ENCODE measurements around the gene BLMH.

BLMH gene

DNA sequence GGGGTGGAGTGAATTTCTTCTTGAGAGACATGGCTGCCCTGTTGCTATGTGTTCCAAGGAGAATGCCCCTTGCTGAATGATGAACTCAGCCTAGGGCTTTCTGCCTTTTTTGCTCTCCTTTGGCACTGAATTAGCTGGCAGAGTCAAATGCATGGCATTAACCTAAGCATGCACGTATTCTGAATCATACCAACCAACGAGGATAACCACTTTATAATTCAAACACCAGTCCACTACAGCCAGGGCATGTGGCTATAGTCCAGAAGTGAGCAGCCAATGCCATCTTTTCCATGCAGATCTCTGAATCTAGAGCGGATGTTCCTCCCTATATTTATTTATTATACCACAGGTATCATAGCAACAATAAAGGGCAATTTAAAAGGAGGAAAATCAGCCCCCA, 26.4 kb upstream of the BLMH start:
- no peaks in the 10 kb centered on the region for H3K9me3 Mint-ChIP-seq
- ATAC-seq (replicated peaks), result no peak
- H3K27ac Mint-ChIP-seq, result no peak overlapping the region
- no peak overlapping the region for H3K4me3 Mint-ChIP-seq
- no peaks in the 10 kb centered on the region for H3K36me3 Mint-ChIP-seq
- peaks cover 3% of the 10 kb centered on the region in 2 donors for H3K4me1 Mint-ChIP-seq
- DNase-seq, result no peak
- no peaks in the 10 kb centered on the region for H3K27me3 Mint-ChIP-seq

DNA sequence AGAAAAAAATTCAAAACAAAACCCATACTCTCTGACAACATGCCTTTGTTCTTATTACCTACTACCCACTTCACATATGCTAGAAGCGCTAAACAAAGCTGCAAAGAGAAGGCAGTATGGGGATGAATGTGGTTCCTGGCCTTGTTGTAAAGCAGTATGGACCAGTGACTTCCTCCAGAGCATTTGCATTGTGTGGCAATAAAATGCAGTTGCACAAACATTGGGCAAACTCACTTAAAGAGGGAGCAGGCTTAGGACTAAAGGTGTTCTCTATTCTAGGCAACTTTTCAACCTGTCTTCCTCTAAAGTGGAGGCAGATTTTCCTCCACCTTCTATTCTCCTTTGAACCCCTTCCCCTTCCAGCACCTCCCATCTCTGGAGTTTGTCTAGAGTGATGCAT, 25.0 kb upstream of the BLMH start:
- ATAC-seq (replicated peaks) (no peak), DNase-seq (no peak)
- H3K27ac Mint-ChIP-seq, result no peak overlapping the region
- no peaks in the 10 kb centered on the region for H3K36me3 Mint-ChIP-seq
- no peaks in the 10 kb centered on the region for H3K9me3 Mint-ChIP-seq
- H3K4me1 Mint-ChIP-seq, result no peaks in the 10 kb centered on the region
- no peak overlapping the region for H3K4me3 Mint-ChIP-seq
- no peaks in the 10 kb centered on the region for H3K27me3 Mint-ChIP-seq

DNA sequence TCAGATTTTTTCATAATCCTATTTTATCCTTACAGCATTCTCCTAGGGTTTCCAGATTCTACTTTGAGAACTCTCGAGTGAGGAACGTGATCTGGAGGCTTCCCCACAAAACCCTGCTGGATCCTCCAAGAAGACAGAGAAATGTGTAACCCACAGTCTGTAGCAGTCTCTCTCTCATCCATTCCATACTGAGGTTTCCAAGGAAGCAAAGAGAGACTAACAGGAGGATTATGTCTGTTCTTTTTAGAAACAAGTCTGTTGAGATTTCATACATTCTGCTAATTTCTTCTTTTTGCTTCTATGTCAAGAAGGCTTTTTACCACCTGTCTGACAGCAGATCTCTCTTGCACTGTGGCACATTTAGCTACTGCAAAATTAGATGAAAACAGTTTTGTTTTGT, 23.4 kb upstream of the BLMH start:
- Mint-ChIP-seq H3K27me3 (no peaks in the 10 kb centered on the region), H3K27ac (no peak overlapping the region), H3K4me1 (no peaks in the 10 kb centered on the region), H3K4me3 (no peak overlapping the region), H3K9me3 (no peaks in the 10 kb centered on the region), H3K36me3 (no peaks in the 10 kb centered on the region)
- DNase-seq (no peak), ATAC-seq (replicated peaks) (no peak)

GRCh38 chr17:30314474-30314873, 22.7 kb upstream of the BLMH start:
- ATAC-seq (replicated peaks) (no peak), DNase-seq (no peak)
- Mint-ChIP-seq H3K27ac (no peak overlapping the region), H3K27me3 (no peaks in the 10 kb centered on the region), H3K4me3 (no peak overlapping the region), H3K4me1 (no peaks in the 10 kb centered on the region), H3K36me3 (no peaks in the 10 kb centered on the region), H3K9me3 (no peaks in the 10 kb centered on the region)

DNA sequence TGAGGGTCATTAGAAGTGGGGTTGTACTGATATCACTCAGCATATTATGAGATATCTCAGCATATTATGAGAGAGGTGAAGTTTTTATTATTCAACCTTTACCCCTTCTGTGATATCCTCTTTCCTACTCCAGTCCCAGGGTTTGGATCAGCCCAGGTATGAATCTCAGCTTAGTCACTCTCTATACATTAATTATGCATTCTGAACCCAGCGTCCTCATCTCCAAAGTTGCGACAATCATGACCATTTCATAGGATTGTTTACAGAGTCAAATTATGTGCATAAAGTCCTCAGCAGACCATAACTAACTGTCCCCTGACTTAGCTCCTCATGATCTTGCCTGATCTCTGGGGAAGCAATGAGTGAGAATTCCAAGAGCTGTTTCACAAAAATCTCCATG, 20.5 kb upstream of the BLMH start:
- Mint-ChIP-seq H3K4me3 (no peak overlapping the region), H3K27ac (no peak overlapping the region), H3K36me3 (no peaks in the 10 kb centered on the region), H3K27me3 (no peaks in the 10 kb centered on the region), H3K9me3 (no peaks in the 10 kb centered on the region), H3K4me1 (no peaks in the 10 kb centered on the region)
- no peak for ATAC-seq (replicated peaks)
- DNase-seq, result no peak

DNA sequence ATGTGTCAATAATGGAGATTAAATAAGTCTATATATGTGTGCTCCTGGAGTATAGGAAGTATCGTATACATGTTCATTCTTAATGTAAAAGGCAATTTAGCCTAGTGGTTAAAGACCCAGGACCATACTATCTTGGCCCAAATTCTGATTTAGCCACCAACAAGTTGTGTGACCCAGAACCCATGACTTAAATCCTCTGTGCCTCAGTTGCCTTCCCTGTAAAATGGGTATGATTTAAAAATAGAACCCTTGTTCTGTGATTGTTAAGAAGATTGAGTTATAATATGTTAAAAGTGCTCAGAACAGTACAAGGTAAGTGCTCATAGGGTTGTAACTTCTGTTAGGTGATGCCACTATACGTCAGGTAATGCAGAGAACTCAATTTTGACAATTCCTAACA, 18.8 kb upstream of the BLMH start:
- Mint-ChIP-seq H3K4me3 (no peak overlapping the region), H3K27ac (no peak overlapping the region), H3K27me3 (peaks cover 0 to 3% of the 10 kb centered on the region in 2 donors), H3K36me3 (no peaks in the 10 kb centered on the region), H3K4me1 (no peaks in the 10 kb centered on the region), H3K9me3 (no peaks in the 10 kb centered on the region)
- ATAC-seq (replicated peaks) (no peak), DNase-seq (no peak)

GRCh38 chr17:30309591-30309990, 17.8 kb upstream of the BLMH start:
- Mint-ChIP-seq H3K4me1 (no peaks in the 10 kb centered on the region), H3K4me3 (no peak overlapping the region), H3K27ac (no peak overlapping the region), H3K36me3 (no peaks in the 10 kb centered on the region), H3K9me3 (no peaks in the 10 kb centered on the region), H3K27me3 (peaks cover 0 to 5% of the 10 kb centered on the region in 2 donors)
- no peak for DNase-seq
- ATAC-seq (replicated peaks), result no peak

DNA sequence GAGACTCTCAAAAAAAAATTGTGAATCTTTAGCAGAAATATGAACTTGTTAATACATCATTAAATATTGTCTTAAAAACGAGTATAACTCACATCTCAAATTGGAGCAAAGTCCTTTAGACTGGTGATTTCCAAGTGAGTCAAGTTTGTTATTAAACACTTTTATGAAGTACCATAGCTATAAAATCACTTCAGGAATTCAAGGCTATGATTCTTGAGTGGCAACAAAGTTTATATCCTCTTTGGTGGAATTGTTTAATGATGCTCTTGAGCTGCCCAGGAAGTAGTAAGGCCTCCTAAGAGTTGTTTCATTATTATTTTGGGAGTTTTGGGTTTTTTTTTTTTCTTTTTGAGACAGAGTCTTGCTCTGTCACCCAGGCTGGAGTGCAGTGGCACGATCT, 16.7 kb upstream of the BLMH start:
- no peak overlapping the region for H3K27ac Mint-ChIP-seq
- no peak overlapping the region for H3K4me3 Mint-ChIP-seq
- ATAC-seq (replicated peaks), result no peak
- no peak for DNase-seq
- H3K4me1 Mint-ChIP-seq, result no peaks in the 10 kb centered on the region
- peaks cover 0 to 5% of the 10 kb centered on the region in 2 donors for H3K27me3 Mint-ChIP-seq
- H3K36me3 Mint-ChIP-seq, result no peaks in the 10 kb centered on the region
- H3K9me3 Mint-ChIP-seq, result no peaks in the 10 kb centered on the region

DNA sequence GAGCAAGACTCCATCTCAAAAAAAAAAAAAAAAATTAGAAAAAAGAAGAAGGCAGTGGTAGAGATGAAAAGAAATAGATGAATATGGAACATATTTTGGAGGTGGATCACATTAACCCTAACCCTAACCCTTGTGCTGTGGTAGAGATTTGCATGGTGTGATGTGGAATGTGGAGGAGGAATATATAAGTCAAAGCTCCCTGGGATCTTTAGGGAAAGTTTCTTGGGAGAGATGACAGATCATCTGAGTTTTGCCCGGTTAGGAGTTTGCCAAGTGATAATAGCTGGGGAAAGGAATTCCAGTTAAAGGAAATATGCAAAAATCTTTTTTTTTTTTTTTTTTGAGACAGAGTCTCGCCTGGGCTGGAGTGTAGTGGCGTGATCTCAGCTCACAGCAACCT, 13.0 kb upstream of the BLMH start:
- Mint-ChIP-seq H3K27me3 (peaks cover 0 to 5% of the 10 kb centered on the region in 2 donors), H3K36me3 (no peaks in the 10 kb centered on the region), H3K4me3 (no peak overlapping the region), H3K4me1 (peaks cover 7 to 14% of the 10 kb centered on the region in 2 donors), H3K9me3 (no peaks in the 10 kb centered on the region), H3K27ac (no peak overlapping the region)
- ATAC-seq (replicated peaks) (no peak), DNase-seq (no peak)

GRCh38 chr17:30302241-30302640, 10.5 kb upstream of the BLMH start:
- Mint-ChIP-seq H3K4me3 (no peak overlapping the region), H3K27me3 (peaks cover 0 to 5% of the 10 kb centered on the region in 2 donors)
- no peak for ATAC-seq (replicated peaks)

GRCh38 chr17:30300818-30301217, 9.1 kb upstream of the BLMH start:
- ATAC-seq (replicated peaks) (peak in 1 of 2 donors; percentile 52), DNase-seq (no peak)
- no peaks in the 10 kb centered on the region for H3K36me3 Mint-ChIP-seq
- H3K4me1 Mint-ChIP-seq, result peaks cover 7 to 14% of the 10 kb centered on the region in 2 donors
- peaks cover 0 to 4% of the 10 kb centered on the region in 2 donors for H3K27me3 Mint-ChIP-seq
- H3K4me3 Mint-ChIP-seq, result no peak overlapping the region
- peaks cover 0 to 3% of the 10 kb centered on the region in 2 donors for H3K9me3 Mint-ChIP-seq
- H3K27ac Mint-ChIP-seq, result no peak overlapping the region

More at GRCh38 chr17:30302241-30302640, 10.5 kb upstream of the BLMH start:
- no peak for DNase-seq
- no peak overlapping the region for H3K27ac Mint-ChIP-seq
- peaks cover 7 to 14% of the 10 kb centered on the region in 2 donors for H3K4me1 Mint-ChIP-seq
- H3K36me3 Mint-ChIP-seq, result no peaks in the 10 kb centered on the region
- H3K9me3 Mint-ChIP-seq, result peaks cover 0 to 2% of the 10 kb centered on the region in 2 donors

DNA sequence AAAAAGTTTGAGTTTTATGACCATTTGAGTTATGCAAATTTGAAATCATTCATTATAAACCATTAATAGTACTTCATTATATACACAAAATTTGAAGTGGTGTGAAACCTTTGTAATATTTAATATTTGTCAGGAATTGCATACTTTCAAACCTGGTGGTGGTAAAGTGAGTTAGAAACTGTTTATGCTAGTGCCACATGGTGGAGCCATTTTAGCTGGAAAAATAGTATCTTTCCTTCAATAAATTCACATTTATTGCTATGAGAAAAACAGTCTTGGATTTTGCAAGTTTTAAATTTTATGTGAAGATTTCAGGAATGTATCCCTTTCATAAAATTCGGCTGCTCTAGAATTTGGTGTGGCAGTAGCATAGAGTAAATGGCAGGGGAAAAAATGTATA, 7.3 kb upstream of the BLMH start:
- ATAC-seq (replicated peaks) (no peak), DNase-seq (no peak)
- H3K4me1 Mint-ChIP-seq, result peaks cover 7 to 14% of the 10 kb centered on the region in 2 donors
- no peak overlapping the region for H3K4me3 Mint-ChIP-seq
- H3K36me3 Mint-ChIP-seq, result no peaks in the 10 kb centered on the region
- no peak overlapping the region for H3K27ac Mint-ChIP-seq
- peaks cover 0 to 3% of the 10 kb centered on the region in 2 donors for H3K9me3 Mint-ChIP-seq
- no peaks in the 10 kb centered on the region for H3K27me3 Mint-ChIP-seq

GRCh38 chr17:30297715-30298114, 6.0 kb upstream of the BLMH start:
- Mint-ChIP-seq H3K36me3 (no peaks in the 10 kb centered on the region), H3K4me1 (peaks cover 7 to 14% of the 10 kb centered on the region in 2 donors), H3K4me3 (no peak overlapping the region), H3K9me3 (peaks cover 0 to 3% of the 10 kb centered on the region in 2 donors), H3K27me3 (no peaks in the 10 kb centered on the region), H3K27ac (no peak overlapping the region)
- DNase-seq (no peak), ATAC-seq (replicated peaks) (no peak)

DNA sequence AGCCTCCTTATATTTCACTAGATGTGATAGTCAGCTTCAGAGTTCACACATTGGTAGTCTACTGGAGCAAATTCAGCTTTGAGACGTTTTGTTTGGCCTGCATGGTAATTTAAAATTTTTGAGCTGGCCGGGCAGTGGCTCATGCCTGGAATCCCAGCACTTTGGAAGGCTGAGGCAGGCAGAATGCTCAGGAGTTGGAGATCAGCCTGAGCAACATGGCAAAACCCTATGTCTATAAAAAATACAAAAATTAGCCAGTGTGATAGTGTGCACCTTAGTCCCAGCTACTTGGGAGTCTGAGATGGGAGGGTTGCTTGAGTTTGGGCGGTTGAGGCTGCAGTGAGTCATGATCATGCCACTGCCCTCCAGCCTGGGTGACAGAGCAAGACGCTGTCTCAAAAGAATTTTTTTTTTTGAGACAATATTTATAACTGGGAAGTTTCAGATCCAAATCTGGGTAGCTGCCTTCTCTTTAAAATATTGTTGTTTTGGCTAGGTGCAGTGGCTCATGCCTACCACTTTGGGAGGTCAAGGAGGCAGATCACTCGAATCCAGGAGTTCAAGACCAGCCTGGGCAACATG, 4.8 kb upstream of the BLMH start:
- Mint-ChIP-seq H3K9me3 (peaks cover 0 to 3% of the 10 kb centered on the region in 2 donors), H3K4me1 (peaks cover 7 to 14% of the 10 kb centered on the region in 2 donors), H3K4me3 (no peak overlapping the region), H3K27me3 (no peaks in the 10 kb centered on the region), H3K27ac (no peak overlapping the region), H3K36me3 (no peaks in the 10 kb centered on the region)
- no peak for DNase-seq
- ATAC-seq (replicated peaks), result no peak

DNA sequence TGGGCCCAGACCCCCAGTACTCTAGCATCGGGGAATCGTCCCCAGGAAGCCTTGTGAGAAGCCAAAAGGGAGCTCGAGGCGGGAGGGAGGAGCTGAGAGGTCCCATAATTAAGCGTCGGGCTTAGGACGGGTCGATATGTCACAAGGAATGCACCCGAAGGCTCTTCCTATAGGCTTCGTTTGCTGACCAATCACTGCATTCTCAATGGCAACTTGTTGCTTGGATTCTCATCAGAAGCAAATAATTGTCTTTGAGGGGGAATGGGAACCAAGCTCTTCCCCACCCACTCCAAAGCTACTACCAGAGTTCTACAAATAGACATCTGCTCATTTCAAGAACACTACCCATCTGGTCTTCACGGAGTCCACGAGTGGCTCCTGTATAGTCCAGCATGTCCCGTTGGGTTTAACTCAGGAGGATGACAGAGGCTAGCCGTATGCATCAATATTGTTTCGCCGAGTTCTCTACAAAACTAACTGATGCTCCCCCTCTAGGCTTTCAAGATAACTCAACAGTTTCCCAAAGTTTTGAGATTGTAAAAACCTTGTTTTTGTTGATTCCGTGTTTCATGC, 628 bp upstream of the BLMH start:
- ATAC-seq (replicated peaks) (peak; percentile 37), DNase-seq (no peak)
- no peaks in the 10 kb centered on the region for H3K27me3 Mint-ChIP-seq
- peak overlapping the region; percentile 68 for H3K27ac Mint-ChIP-seq
- H3K4me3 Mint-ChIP-seq, result peak overlapping the region; percentile 71 to 90
- peaks cover 0 to 3% of the 10 kb centered on the region in 2 donors for H3K9me3 Mint-ChIP-seq
- peaks cover 9% of the 10 kb centered on the region in 2 donors for H3K36me3 Mint-ChIP-seq
- H3K4me1 Mint-ChIP-seq, result peaks cover 0 to 5% of the 10 kb centered on the region in 2 donors
